Panc1 (cell line): ENCODE data around the gene SERPINB7. TPM values are rescaled to one million over a fixed set of nuclear protein-coding genes. Genes with fewer than 3 reads are reported as not detected.

Experiments
- ATAC-seq: fragments of 200-7000 bp; cut with Tn5 transposase; 2 replicates; pipeline ENCODE4 v1.9.1; 2020; ENCODE audit warnings: mild to moderate bottlenecking, moderate library complexity
- BruUV-seq: library from RNA; stranded (reverse); fragments of 400-500 nt; replicated peaks from 2 replicates; lab custom pipeline; 2021; lab: Mats Ljungman, UMichigan
- CTCF ChIA-PET: fragments of 300-600 bp; sonication (Branson Sonifier 250); formaldehyde crosslinking; loops from one replicate; lab custom pipeline; 2022; ENCODE audit warnings: antibody characterized with exemption; lab: Charles Lee
- POLR2A ChIA-PET: fragments of 300-600 bp; sonication (Branson Sonifier 250); formaldehyde crosslinking; loops from one replicate; lab custom pipeline; 2022; ENCODE audit warnings: antibody characterized with exemption; lab: Charles Lee
- DNase-seq: peaks from one replicate; pipeline ENCODE4 v3.0.0-alpha.2; 2010; ENCODE audit warnings: low read depth, low spot score
- H3K27ac ChIP-seq: 2 replicates; pipeline ENCODE4 v1.5.1; 2011; ENCODE audit warnings: mild to moderate bottlenecking, low read length, inconsistent platforms
- H3K27me3 ChIP-seq: fragments of 200-500 bp; sonication (Bioruptor generic); 2 replicates; pipeline ENCODE4 v1.6.0; 2014; ENCODE audit warnings: low read length, inconsistent platforms; ENCODE audit not compliant: control insufficient read depth, insufficient read depth
- H3K36me3 ChIP-seq: fragments of 200-500 bp; sonication (Bioruptor generic); 2 replicates; pipeline ENCODE4 v1.5.1; 2014; ENCODE audit warnings: inconsistent platforms, mild to moderate bottlenecking, low read length, moderate library complexity; ENCODE audit not compliant: control insufficient read depth, insufficient read depth
- H3K4me1 ChIP-seq: 2 replicates; pipeline ENCODE4 v1.5.1; 2011; ENCODE audit warnings: inconsistent platforms, mild to moderate bottlenecking, low read length, moderate library complexity; ENCODE audit not compliant: control insufficient read depth, insufficient read depth
- H3K4me3 ChIP-seq, 2 experiments: 2 replicates each; pipeline ENCODE4 v1.5.1; 2011 to 2012; ENCODE audit warnings: low read depth in 2 of 2, low read length in 2 of 2, mild to moderate bottlenecking in 2 of 2, inconsistent platforms in 1 of 2, moderate library complexity in 1 of 2
- H3K9me3 ChIP-seq: fragments of 200-500 bp; sonication (Bioruptor generic); 2 replicates; pipeline ENCODE4 v1.5.1; 2014; ENCODE audit warnings: low read depth, mild to moderate bottlenecking, inconsistent platforms, low read length, moderate library complexity; ENCODE audit not compliant: control insufficient read depth, insufficient read depth
- POLR2AphosphoS5 ChIP-seq: IDR thresholded peaks from 2 replicates; pipeline ENCODE4 v1.6.1; 2012; ENCODE audit warnings: mild to moderate bottlenecking, low read depth, low read length, moderate library complexity
- SIN3A ChIP-seq: IDR thresholded peaks from 2 replicates; pipeline ENCODE4 v1.6.1; 2012; ENCODE audit warnings: low read depth, mild to moderate bottlenecking, low read length, moderate library complexity, borderline replicate concordance; ENCODE audit not compliant: insufficient read depth
- TCF7L2 ChIP-seq: IDR thresholded peaks from 2 replicates; pipeline ENCODE4 v1.6.1; 2011; ENCODE audit warnings: mild to moderate bottlenecking, low read depth, low read length, inconsistent platforms
- in situ Hi-C: cut with HindIII; loops from 2 replicates; pipeline ENCODE4 v1.10.0; 2016; ENCODE audit warnings: low sequenced_read_pairs, low pct_unique_long_range_greater_than_20kb
- intact Hi-C: fragments of 100-400 bp; cut with micrococcal nuclease; formaldehyde crosslinking; loops from one replicate; pipeline ENCODE4 v1.10.0; 2022; ENCODE audit not compliant: unreplicated experiment
- total RNA-seq: library from RNA; stranded (reverse); gene quantifications from one replicate; pipeline ENCODE4 v1.2.1, GENCODE V29; 2021; ENCODE audit not compliant: unreplicated experiment
- TF ChIP-seq, protein P1 (sequence below), 2 experiments: IDR thresholded peaks; 2 replicates each; pipeline ENCODE4 v1.6.1; 2011 to 2012; ENCODE audit warnings: low read depth in 2 of 2, control low read depth in 1 of 2, low read length in 1 of 2, mild to moderate bottlenecking in 1 of 2, moderate library complexity in 1 of 2; ENCODE audit not compliant: insufficient read depth in 1 of 2
- TF ChIP-seq, protein P2 (sequence below): fragments of 450-650 bp; IDR thresholded peaks from 2 replicates; pipeline ENCODE4 v1.5.1; 2017; ENCODE audit warnings: mild to moderate bottlenecking

SERPINB7 gene
- total RNA-seq, 1 experiment from 2014 or later = not detected

DNA sequence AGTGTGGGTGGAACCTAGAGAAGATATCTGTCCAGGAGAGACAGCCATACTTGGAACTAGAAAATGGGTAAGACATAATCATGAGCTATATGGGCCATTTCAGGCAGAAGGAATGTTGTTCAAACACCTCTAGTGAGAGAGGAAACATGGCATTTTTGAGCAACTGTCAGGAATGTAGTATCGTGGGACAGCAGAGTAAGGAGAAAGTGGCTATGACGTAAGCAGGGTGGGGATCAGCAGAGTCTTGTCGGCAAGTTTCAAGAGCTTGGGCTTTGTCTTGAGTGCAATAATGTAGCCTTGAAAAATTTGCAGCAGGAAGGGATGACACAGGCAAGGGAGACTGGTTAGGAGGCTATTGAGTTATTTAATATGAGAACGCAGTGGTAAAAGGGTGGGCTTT lies 20.4 kb downstream of the SERPINB7 start:
- BruUV-seq = no TSS peak

DNA sequence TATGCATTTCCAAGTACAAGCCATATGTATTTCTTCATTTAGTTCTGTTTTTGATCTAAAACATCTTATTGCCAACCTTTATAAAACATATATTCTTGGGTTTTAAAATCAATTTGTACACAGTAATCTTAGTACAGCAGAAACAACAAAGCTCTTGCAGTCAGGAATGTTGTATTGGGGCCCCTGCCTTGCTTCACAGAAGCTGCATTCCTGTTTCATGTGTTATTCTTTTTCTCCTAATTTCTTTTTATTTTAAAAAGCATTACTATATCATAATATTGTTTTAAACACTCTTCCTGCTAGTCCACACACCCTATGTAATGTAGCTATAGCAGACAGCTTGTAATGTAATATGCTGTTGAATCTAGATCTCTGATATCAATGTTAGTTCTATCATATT lies 24.0 kb downstream of the SERPINB7 start:
- no peaks in the 10 kb centered on the region for H3K36me3 ChIP-seq
- POLR2A ChIA-PET = no interaction called here

More for the DNA sequence above, 20.4 kb downstream of the SERPINB7 start:
- H3K4me1 ChIP-seq = no peaks in the 10 kb centered on the region
- in situ Hi-C loops (no loop called here), intact Hi-C loops (no loop called here)
- POLR2A ChIA-PET = no interaction called here
- no peak for ATAC-seq
- H3K9me3 ChIP-seq = no peaks in the 10 kb centered on the region
- TF ChIP-seq, protein P1, sequence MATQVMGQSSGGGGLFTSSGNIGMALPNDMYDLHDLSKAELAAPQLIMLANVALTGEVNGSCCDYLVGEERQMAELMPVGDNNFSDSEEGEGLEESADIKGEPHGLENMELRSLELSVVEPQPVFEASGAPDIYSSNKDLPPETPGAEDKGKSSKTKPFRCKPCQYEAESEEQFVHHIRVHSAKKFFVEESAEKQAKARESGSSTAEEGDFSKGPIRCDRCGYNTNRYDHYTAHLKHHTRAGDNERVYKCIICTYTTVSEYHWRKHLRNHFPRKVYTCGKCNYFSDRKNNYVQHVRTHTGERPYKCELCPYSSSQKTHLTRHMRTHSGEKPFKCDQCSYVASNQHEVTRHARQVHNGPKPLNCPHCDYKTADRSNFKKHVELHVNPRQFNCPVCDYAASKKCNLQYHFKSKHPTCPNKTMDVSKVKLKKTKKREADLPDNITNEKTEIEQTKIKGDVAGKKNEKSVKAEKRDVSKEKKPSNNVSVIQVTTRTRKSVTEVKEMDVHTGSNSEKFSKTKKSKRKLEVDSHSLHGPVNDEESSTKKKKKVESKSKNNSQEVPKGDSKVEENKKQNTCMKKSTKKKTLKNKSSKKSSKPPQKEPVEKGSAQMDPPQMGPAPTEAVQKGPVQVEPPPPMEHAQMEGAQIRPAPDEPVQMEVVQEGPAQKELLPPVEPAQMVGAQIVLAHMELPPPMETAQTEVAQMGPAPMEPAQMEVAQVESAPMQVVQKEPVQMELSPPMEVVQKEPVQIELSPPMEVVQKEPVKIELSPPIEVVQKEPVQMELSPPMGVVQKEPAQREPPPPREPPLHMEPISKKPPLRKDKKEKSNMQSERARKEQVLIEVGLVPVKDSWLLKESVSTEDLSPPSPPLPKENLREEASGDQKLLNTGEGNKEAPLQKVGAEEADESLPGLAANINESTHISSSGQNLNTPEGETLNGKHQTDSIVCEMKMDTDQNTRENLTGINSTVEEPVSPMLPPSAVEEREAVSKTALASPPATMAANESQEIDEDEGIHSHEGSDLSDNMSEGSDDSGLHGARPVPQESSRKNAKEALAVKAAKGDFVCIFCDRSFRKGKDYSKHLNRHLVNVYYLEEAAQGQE (IDR thresholded peaks at IDR 0.05; ENCODE audit: insufficient read depth in 1 of 2, low read depth in 2 of 2, low read length in 1 of 2) = no peak
- TF ChIP-seq POLR2AphosphoS5 = no peak
- TF ChIP-seq, protein P2, sequence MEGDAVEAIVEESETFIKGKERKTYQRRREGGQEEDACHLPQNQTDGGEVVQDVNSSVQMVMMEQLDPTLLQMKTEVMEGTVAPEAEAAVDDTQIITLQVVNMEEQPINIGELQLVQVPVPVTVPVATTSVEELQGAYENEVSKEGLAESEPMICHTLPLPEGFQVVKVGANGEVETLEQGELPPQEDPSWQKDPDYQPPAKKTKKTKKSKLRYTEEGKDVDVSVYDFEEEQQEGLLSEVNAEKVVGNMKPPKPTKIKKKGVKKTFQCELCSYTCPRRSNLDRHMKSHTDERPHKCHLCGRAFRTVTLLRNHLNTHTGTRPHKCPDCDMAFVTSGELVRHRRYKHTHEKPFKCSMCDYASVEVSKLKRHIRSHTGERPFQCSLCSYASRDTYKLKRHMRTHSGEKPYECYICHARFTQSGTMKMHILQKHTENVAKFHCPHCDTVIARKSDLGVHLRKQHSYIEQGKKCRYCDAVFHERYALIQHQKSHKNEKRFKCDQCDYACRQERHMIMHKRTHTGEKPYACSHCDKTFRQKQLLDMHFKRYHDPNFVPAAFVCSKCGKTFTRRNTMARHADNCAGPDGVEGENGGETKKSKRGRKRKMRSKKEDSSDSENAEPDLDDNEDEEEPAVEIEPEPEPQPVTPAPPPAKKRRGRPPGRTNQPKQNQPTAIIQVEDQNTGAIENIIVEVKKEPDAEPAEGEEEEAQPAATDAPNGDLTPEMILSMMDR = no peak
- TF ChIP-seq SIN3A = no peak
- TF ChIP-seq TCF7L2 = no peak
- H3K36me3 ChIP-seq = no peaks in the 10 kb centered on the region
- H3K27me3 ChIP-seq = no peaks in the 10 kb centered on the region
- H3K27ac ChIP-seq = no peak overlapping the region
- DNase-seq = no peak
- H3K4me3 ChIP-seq = no peak overlapping the region
- CTCF ChIA-PET = no interaction called here

More for the DNA sequence above, 24.0 kb downstream of the SERPINB7 start:
- Histone ChIP-seq H3K4me1 (no peaks in the 10 kb centered on the region), H3K4me3 (no peak overlapping the region), H3K27me3 (no peaks in the 10 kb centered on the region), H3K27ac (no peak overlapping the region), H3K9me3 (no peaks in the 10 kb centered on the region)
- in situ Hi-C loops = no loop called here
- no TSS peak for BruUV-seq
- intact Hi-C loops = no loop called here
- no peak for ATAC-seq
- CTCF ChIA-PET = no interaction called here
- no peak for DNase-seq
- TF ChIP-seq, protein P2 = no peak
- TF ChIP-seq POLR2AphosphoS5 (no peak), TCF7L2 (no peak), SIN3A (no peak)
- TF ChIP-seq, protein P1 (IDR thresholded peaks at IDR 0.05; ENCODE audit: insufficient read depth in 1 of 2, low read depth in 2 of 2, low read length in 1 of 2) = no peak
